ENCODE results near the gene LAGE3.

LAGE3 gene

GRCh38 chrX:154467556-154467955 is 11.5 kb downstream of the LAGE3 start:
- no peak for TF ChIP-seq CTCF (IDR thresholded peaks at IDR 0.05; ENCODE audit: poor library complexity, severe bottlenecking)
- DNase-seq (ENCODE audit: low spot score) (no peak), ATAC-seq (ENCODE audit: low read depth) (no peak)
- Histone ChIP-seq H3K4me3 (ENCODE audit: severe bottlenecking) (no peak overlapping the region), H3K36me3 (ENCODE audit: low read depth) (peaks cover 3% of the 10 kb centered on the region; the same call in 1 of the 2 replicates), H3K9me3 (ENCODE audit: severe bottlenecking) (no peaks in the 10 kb centered on the region), H3K4me1 (ENCODE audit: insufficient read depth, poor library complexity, severe bottlenecking) (no peaks in the 10 kb centered on the region), H3K27me3 (ENCODE audit: insufficient read depth, poor library complexity, severe bottlenecking) (no peaks in the 10 kb centered on the region), H3K27ac (ENCODE audit: poor library complexity, severe bottlenecking) (no peak overlapping the region)

DNA sequence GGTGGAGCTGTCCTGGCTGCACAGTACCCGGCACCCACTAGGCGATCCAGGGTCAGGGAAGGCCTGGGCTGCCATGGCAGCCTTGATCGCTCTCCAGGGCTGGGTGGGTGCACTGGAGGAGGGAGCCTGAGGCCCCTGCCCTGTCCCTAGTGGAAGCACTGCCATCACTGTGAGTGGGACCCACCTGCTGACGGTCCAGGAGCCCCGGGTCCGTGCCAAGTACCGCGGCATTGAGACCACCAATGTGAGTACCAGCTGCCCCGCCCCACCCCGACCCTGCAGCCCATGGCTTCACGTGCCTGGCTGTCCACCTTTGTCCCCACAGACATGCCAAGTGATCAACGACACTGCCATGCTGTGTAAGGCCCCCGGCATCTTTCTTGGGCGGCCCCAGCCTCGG is 12.2 kb downstream of the LAGE3 start:
- H3K36me3 ChIP-seq (ENCODE audit: low read depth) = peaks cover 6% of the 10 kb centered on the region

DNA sequence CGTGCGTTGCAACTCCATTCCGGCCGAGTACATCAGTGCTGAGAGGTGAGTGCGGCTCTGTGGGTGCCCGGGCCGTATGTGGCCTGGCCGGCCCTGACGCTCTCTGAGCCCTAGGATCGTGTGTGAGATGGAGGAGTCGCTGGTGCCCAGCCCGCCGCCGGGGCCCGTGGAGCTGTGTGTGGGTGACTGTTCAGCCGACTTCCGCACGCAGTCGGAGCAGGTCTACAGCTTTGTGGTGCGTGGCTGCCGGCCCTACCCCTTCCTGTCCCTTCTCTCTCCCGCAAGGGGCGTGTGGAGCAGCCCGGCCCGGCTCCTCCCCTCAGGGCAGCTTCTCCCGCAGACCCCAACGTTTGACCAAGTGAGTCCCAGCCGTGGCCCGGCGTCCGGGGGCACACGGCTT is 13.0 kb downstream of the LAGE3 start:
- Histone ChIP-seq H3K9me3 (ENCODE audit: severe bottlenecking) (no peaks in the 10 kb centered on the region), H3K4me1 (ENCODE audit: insufficient read depth, poor library complexity, severe bottlenecking) (no peaks in the 10 kb centered on the region), H3K27me3 (ENCODE audit: insufficient read depth, poor library complexity, severe bottlenecking) (no peaks in the 10 kb centered on the region), H3K27ac (ENCODE audit: poor library complexity, severe bottlenecking) (no peak overlapping the region), H3K4me3 (ENCODE audit: severe bottlenecking) (no peak overlapping the region), H3K36me3 (ENCODE audit: low read depth) (peaks cover 10% of the 10 kb centered on the region)
- ATAC-seq (ENCODE audit: low read depth) (no peak), DNase-seq (ENCODE audit: low spot score) (no peak)
- TF ChIP-seq CTCF (IDR thresholded peaks at IDR 0.05; ENCODE audit: poor library complexity, severe bottlenecking) = no peak

More for the DNA sequence above, 12.2 kb downstream of the LAGE3 start:
- no peaks in the 10 kb centered on the region for H3K27me3 ChIP-seq (ENCODE audit: insufficient read depth, poor library complexity, severe bottlenecking)
- DNase-seq (ENCODE audit: low spot score) (no peak), ATAC-seq (ENCODE audit: low read depth) (no peak)
- H3K4me3 ChIP-seq (ENCODE audit: severe bottlenecking) = no peak overlapping the region
- H3K27ac ChIP-seq (ENCODE audit: poor library complexity, severe bottlenecking) = no peak overlapping the region
- no peaks in the 10 kb centered on the region for H3K4me1 ChIP-seq (ENCODE audit: insufficient read depth, poor library complexity, severe bottlenecking)
- H3K9me3 ChIP-seq (ENCODE audit: severe bottlenecking) = no peaks in the 10 kb centered on the region
- TF ChIP-seq CTCF (IDR thresholded peaks at IDR 0.05; ENCODE audit: poor library complexity, severe bottlenecking) = no peak

GRCh38 chrX:154465601-154466000 is 13.5 kb downstream of the LAGE3 start:
- no peak for ATAC-seq (ENCODE audit: low read depth)
- no peaks in the 10 kb centered on the region for H3K4me1 ChIP-seq (ENCODE audit: insufficient read depth, poor library complexity, severe bottlenecking)
- no peaks in the 10 kb centered on the region for H3K27me3 ChIP-seq (ENCODE audit: insufficient read depth, poor library complexity, severe bottlenecking)
- H3K9me3 ChIP-seq (ENCODE audit: severe bottlenecking) = no peaks in the 10 kb centered on the region
- peaks cover 10% of the 10 kb centered on the region for H3K36me3 ChIP-seq (ENCODE audit: low read depth)
- H3K4me3 ChIP-seq (ENCODE audit: severe bottlenecking) = no peak overlapping the region
- H3K27ac ChIP-seq (ENCODE audit: poor library complexity, severe bottlenecking) = no peak overlapping the region
- TF ChIP-seq CTCF (IDR thresholded peaks at IDR 0.05; ENCODE audit: poor library complexity, severe bottlenecking) = no peak
- DNase-seq (ENCODE audit: low spot score) = no peak

DNA sequence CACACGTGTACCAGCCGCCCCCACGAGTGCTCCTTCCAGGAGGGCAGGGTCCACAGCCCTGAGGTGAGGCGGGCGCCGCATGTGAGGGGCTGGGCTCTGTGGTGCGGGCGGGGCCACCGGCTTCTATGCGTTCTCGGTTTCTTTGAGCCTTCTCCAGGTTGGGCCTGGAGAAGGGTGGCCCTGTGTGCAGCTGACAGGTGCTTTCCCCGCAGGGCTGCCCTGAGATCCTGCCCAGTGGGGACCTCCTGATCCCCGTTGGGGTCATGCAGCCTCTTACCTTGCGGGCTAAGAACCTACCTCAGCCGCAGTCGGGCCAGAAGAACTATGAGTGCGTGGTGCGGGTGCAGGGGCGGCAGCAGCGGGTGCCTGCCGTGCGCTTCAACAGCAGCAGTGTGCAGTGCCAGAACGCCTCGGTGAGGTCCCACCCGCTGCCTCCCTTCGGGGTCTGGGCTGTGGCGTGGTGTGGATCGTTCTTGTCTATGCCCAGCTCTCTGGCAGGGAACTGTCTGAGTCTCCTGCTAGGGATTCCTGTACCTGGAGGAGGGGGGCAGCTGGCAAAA is 14.2 kb downstream of the LAGE3 start:
- DNase-seq (ENCODE audit: low spot score) (no peak), ATAC-seq (ENCODE audit: low read depth) (no peak)
- H3K36me3 ChIP-seq (ENCODE audit: low read depth) = peaks cover 10% of the 10 kb centered on the region
- no peak overlapping the region for H3K4me3 ChIP-seq (ENCODE audit: severe bottlenecking)
- no peaks in the 10 kb centered on the region for H3K9me3 ChIP-seq (ENCODE audit: severe bottlenecking)
- no peak overlapping the region for H3K27ac ChIP-seq (ENCODE audit: poor library complexity, severe bottlenecking)
- no peak for TF ChIP-seq CTCF (IDR thresholded peaks at IDR 0.05; ENCODE audit: poor library complexity, severe bottlenecking)
- no peaks in the 10 kb centered on the region for H3K27me3 ChIP-seq (ENCODE audit: insufficient read depth, poor library complexity, severe bottlenecking)
- H3K4me1 ChIP-seq (ENCODE audit: insufficient read depth, poor library complexity, severe bottlenecking) = no peaks in the 10 kb centered on the region
